Measurements from ENCODE around the gene TNRC6B. TPM values are rescaled to one million over a fixed set of nuclear protein-coding genes. Genes with fewer than 3 reads are reported as not detected.

Gene TNRC6B
- total RNA-seq, 1 donor from 2014 or later, result 51.2 TPM

DNA sequence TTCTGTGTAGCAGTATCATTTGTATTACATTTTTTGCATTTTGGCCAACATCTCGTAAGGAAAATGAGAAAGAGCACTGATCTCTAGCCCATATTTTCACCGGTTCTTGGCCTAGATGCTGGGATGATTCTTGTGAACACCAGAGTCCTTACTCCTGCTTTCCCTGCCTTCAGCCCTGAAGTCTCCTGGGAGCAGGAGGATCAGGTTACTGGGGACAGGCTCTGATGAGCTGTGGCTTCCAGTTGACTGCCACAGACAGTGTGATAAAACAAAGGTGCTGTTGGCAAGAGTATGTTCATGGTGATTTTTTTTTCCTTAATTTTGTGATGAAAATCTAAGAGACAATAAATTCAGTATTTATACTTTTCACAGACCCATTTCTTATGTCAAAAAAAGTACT, 134.3 kb downstream of the TNRC6B start:
- no peaks in the 10 kb centered on the region for H3K9me3 ChIP-seq (ENCODE audit: insufficient read depth, low read depth, low read length)
- H3K79me2 ChIP-seq (ENCODE audit: insufficient read depth, low read length), result peaks cover 3% of the 10 kb centered on the region
- no peak overlapping the region for H3K9ac ChIP-seq (ENCODE audit: low read length)
- DNase-seq (ENCODE audit: low read depth) (no peak), FAIRE-seq (no peak)
- Mint-ChIP-seq H3K9me3 (ENCODE audit: unreplicated experiment) (no peaks in the 10 kb centered on the region), H3K27me3 (ENCODE audit: low read depth, unreplicated experiment) (no peaks in the 10 kb centered on the region), H3K4me1 (ENCODE audit: low read depth, unreplicated experiment) (peaks cover 15% of the 10 kb centered on the region), H3K36me3 (ENCODE audit: low read depth, unreplicated experiment) (peaks cover 35% of the 10 kb centered on the region), H3K27ac (ENCODE audit: unreplicated experiment) (no peak overlapping the region), H3K4me3 (ENCODE audit: unreplicated experiment) (no peak overlapping the region)
- H3K27me3 ChIP-seq (ENCODE audit: insufficient read depth, low read length), result no peaks in the 10 kb centered on the region
- no peak overlapping the region for H3K4me2 ChIP-seq (ENCODE audit: low read length)
- no peak overlapping the region for H2AFZ ChIP-seq (ENCODE audit: low read depth, low read length)
- peaks cover 25% of the 10 kb centered on the region for H4K20me1 ChIP-seq (ENCODE audit: insufficient read depth, low read length)
- TF ChIP-seq, protein P1, sequence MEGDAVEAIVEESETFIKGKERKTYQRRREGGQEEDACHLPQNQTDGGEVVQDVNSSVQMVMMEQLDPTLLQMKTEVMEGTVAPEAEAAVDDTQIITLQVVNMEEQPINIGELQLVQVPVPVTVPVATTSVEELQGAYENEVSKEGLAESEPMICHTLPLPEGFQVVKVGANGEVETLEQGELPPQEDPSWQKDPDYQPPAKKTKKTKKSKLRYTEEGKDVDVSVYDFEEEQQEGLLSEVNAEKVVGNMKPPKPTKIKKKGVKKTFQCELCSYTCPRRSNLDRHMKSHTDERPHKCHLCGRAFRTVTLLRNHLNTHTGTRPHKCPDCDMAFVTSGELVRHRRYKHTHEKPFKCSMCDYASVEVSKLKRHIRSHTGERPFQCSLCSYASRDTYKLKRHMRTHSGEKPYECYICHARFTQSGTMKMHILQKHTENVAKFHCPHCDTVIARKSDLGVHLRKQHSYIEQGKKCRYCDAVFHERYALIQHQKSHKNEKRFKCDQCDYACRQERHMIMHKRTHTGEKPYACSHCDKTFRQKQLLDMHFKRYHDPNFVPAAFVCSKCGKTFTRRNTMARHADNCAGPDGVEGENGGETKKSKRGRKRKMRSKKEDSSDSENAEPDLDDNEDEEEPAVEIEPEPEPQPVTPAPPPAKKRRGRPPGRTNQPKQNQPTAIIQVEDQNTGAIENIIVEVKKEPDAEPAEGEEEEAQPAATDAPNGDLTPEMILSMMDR (IDR thresholded peaks at IDR 0.05; ENCODE audit: insufficient read depth, low read depth, low read length), result no peak
- no peak for TF ChIP-seq EZH2 (IDR thresholded peaks at IDR 0.05; ENCODE audit: insufficient read depth, low read length)
- peaks cover 22% of the 10 kb centered on the region for H3K4me1 ChIP-seq (ENCODE audit: insufficient read depth, low read length)
- H3K36me3 ChIP-seq (ENCODE audit: insufficient read depth, low read length), result peaks cover 55% of the 10 kb centered on the region
- no peak overlapping the region for H3K4me3 ChIP-seq (ENCODE audit: insufficient read depth, low read depth, low read length)
- H3K27ac ChIP-seq (ENCODE audit: low read depth, low read length), result no peak overlapping the region

DNA sequence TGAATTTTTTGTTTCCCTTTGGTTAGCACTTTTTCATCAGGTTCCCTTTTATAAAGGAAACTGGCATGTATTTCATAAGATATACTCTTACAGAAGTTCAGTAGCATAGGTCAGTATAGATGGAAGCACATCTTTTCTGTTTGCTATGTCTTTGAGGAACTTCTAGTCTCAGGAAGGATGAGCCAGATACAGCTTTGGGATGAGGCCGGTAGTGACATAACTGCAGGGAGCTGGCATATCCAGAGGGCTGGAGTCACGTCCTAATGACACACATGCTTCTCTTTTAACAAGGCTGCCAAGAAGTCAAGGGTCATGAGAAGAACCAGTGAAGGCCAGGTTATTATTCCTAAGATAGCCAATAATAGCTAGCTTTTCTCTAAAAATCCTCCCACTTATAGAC, 135.3 kb downstream of the TNRC6B start:
- H3K36me3 ChIP-seq (ENCODE audit: insufficient read depth, low read length), result peaks cover 51% of the 10 kb centered on the region
- H3K9me3 Mint-ChIP-seq (ENCODE audit: unreplicated experiment), result no peaks in the 10 kb centered on the region
- peaks cover 33% of the 10 kb centered on the region for H3K36me3 Mint-ChIP-seq (ENCODE audit: low read depth, unreplicated experiment)

DNA sequence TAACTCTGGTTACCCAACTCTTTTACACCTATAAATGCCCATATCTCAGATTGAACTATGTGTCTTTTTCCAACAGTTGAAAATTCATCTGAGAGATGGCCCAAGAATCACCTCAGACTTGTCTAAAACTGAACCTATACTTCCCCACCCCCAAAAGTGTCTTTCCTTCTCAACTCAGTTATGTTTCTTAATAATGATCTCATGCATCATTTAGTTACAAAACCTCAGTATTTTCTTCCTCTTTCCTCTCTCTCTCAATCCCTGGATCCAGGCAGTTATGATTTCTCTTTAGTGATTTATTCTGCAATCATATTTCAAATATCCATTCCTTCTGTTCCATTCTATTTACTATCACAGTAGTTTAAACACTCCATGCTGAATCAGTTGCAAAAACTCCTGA, 136.3 kb downstream of the TNRC6B start:
- Histone ChIP-seq H3K4me2 (ENCODE audit: low read length) (no peak overlapping the region), H3K27me3 (ENCODE audit: insufficient read depth, low read length) (no peaks in the 10 kb centered on the region), H3K79me2 (ENCODE audit: insufficient read depth, low read length) (peaks cover 3% of the 10 kb centered on the region), H3K9ac (ENCODE audit: low read length) (no peak overlapping the region), H3K9me3 (ENCODE audit: insufficient read depth, low read depth, low read length) (no peaks in the 10 kb centered on the region), H3K4me3 (ENCODE audit: insufficient read depth, low read depth, low read length) (no peak overlapping the region), H4K20me1 (ENCODE audit: insufficient read depth, low read length) (peaks cover 23% of the 10 kb centered on the region), H2AFZ (ENCODE audit: low read depth, low read length) (no peak overlapping the region), H3K4me1 (ENCODE audit: insufficient read depth, low read length) (peaks cover 21% of the 10 kb centered on the region), H3K27ac (ENCODE audit: low read depth, low read length) (no peak overlapping the region), H3K36me3 (ENCODE audit: insufficient read depth, low read length) (peaks cover 48% of the 10 kb centered on the region)
- Mint-ChIP-seq H3K27me3 (ENCODE audit: low read depth, unreplicated experiment) (no peaks in the 10 kb centered on the region), H3K4me3 (ENCODE audit: unreplicated experiment) (no peak overlapping the region), H3K36me3 (ENCODE audit: low read depth, unreplicated experiment) (peaks cover 31% of the 10 kb centered on the region), H3K4me1 (ENCODE audit: low read depth, unreplicated experiment) (peaks cover 15% of the 10 kb centered on the region), H3K27ac (ENCODE audit: unreplicated experiment) (no peak overlapping the region), H3K9me3 (ENCODE audit: unreplicated experiment) (no peaks in the 10 kb centered on the region)
- DNase-seq (ENCODE audit: low read depth) (no peak), FAIRE-seq (no peak)
- TF ChIP-seq, protein P1 (IDR thresholded peaks at IDR 0.05; ENCODE audit: insufficient read depth, low read depth, low read length), result no peak
- no peak for TF ChIP-seq EZH2 (IDR thresholded peaks at IDR 0.05; ENCODE audit: insufficient read depth, low read length)

More for the DNA sequence above, 135.3 kb downstream of the TNRC6B start:
- no peak overlapping the region for H3K27ac ChIP-seq (ENCODE audit: low read depth, low read length)
- peaks cover 15% of the 10 kb centered on the region for H3K4me1 Mint-ChIP-seq (ENCODE audit: low read depth, unreplicated experiment)
- H3K9ac ChIP-seq (ENCODE audit: low read length), result no peak overlapping the region
- TF ChIP-seq, protein P1 (IDR thresholded peaks at IDR 0.05; ENCODE audit: insufficient read depth, low read depth, low read length), result no peak
- TF ChIP-seq EZH2 (IDR thresholded peaks at IDR 0.05; ENCODE audit: insufficient read depth, low read length), result no peak
- peaks cover 25% of the 10 kb centered on the region for H4K20me1 ChIP-seq (ENCODE audit: insufficient read depth, low read length)
- peaks cover 3% of the 10 kb centered on the region for H3K79me2 ChIP-seq (ENCODE audit: insufficient read depth, low read length)
- peaks cover 22% of the 10 kb centered on the region for H3K4me1 ChIP-seq (ENCODE audit: insufficient read depth, low read length)
- DNase-seq (ENCODE audit: low read depth) (no peak), FAIRE-seq (no peak)
- H3K4me2 ChIP-seq (ENCODE audit: low read length), result no peak overlapping the region
- H3K27ac Mint-ChIP-seq (ENCODE audit: unreplicated experiment), result no peak overlapping the region
- no peaks in the 10 kb centered on the region for H3K27me3 ChIP-seq (ENCODE audit: insufficient read depth, low read length)
- H3K4me3 ChIP-seq (ENCODE audit: insufficient read depth, low read depth, low read length), result no peak overlapping the region
- H3K27me3 Mint-ChIP-seq (ENCODE audit: low read depth, unreplicated experiment), result no peaks in the 10 kb centered on the region
- H3K4me3 Mint-ChIP-seq (ENCODE audit: unreplicated experiment), result no peak overlapping the region
- H3K9me3 ChIP-seq (ENCODE audit: insufficient read depth, low read depth, low read length), result no peaks in the 10 kb centered on the region
- no peak overlapping the region for H2AFZ ChIP-seq (ENCODE audit: low read depth, low read length)

Data from astrocyte (in vitro differentiated cells and primary cell).